DOHH2 (cell line): ENCODE results near the gene NHLRC2.

ENCODE experiments used
- H3F3A ChIP-seq: fragments of 200-600 bp; sonication (generic), shearing (Covaris generic); 2 replicates; pipeline ENCODE4 v1.6.0; 2016; ENCODE audit warnings: antibody characterized with exemption, mild to moderate bottlenecking; ENCODE audit not compliant: control insufficient read depth, insufficient read depth
- H3K27ac ChIP-seq: fragments of 200-600 bp; sonication (generic); 2 replicates; pipeline ENCODE4 v1.5.1; 2014; ENCODE audit warnings: low read depth, mild to moderate bottlenecking, low read length, moderate library complexity
- H3K27me3 ChIP-seq: fragments of 200-600 bp; sonication (generic); 2 replicates; pipeline ENCODE4 v1.6.1; 2014; ENCODE audit warnings: mild to moderate bottlenecking, low read length, mixed read lengths; ENCODE audit not compliant: control insufficient read depth
- H3K36me3 ChIP-seq: fragments of 200-600 bp; sonication (generic); 2 replicates; pipeline ENCODE4 v1.6.1; 2014; ENCODE audit warnings: mild to moderate bottlenecking, low read length, moderate library complexity, mixed read lengths; ENCODE audit not compliant: control insufficient read depth
- H3K4me1 ChIP-seq: fragments of 200-600 bp; sonication (generic); 2 replicates; pipeline ENCODE4 v1.6.1; 2014; ENCODE audit warnings: mild to moderate bottlenecking, low read length, mixed read lengths; ENCODE audit not compliant: control insufficient read depth
- H3K4me2 ChIP-seq: fragments of 200-600 bp; sonication (generic); 2 replicates; pipeline ENCODE4 v1.6.0; 2014; ENCODE audit warnings: mild to moderate bottlenecking, low read length, moderate library complexity
- H3K4me3 ChIP-seq: fragments of 200-600 bp; sonication (generic); 2 replicates; pipeline ENCODE4 v1.5.1; 2014; ENCODE audit warnings: mild to moderate bottlenecking, low read length, mixed read lengths
- H3K79me2 ChIP-seq: fragments of 200-600 bp; sonication (generic); 2 replicates; pipeline ENCODE4 v1.6.1; 2014; ENCODE audit warnings: mild to moderate bottlenecking, low read length, mixed read lengths; ENCODE audit not compliant: control insufficient read depth
- H3K9me2 ChIP-seq: fragments of 200-600 bp; sonication (generic); replicated peaks from 2 replicates; pipeline ENCODE4 v1.6.1; 2014; ENCODE audit warnings: mild to moderate bottlenecking, low read length, mixed read lengths; ENCODE audit not compliant: control insufficient read depth
- H3K9me3 ChIP-seq: fragments of 200-600 bp; sonication (generic); 2 replicates; pipeline ENCODE4 v1.6.1; 2014; ENCODE audit warnings: antibody characterized with exemption, low read length, mixed read lengths; ENCODE audit not compliant: control insufficient read depth, insufficient read depth
- H4K20me1 ChIP-seq: fragments of 200-600 bp; sonication (generic); 2 replicates; pipeline ENCODE4 v1.6.0; 2014; ENCODE audit warnings: low read depth, mild to moderate bottlenecking, antibody characterized with exemption, low read length, moderate library complexity; ENCODE audit not compliant: control insufficient read depth, insufficient read depth
- EZH2phosphoT487 ChIP-seq: fragments of 200-600 bp; sonication (generic); IDR thresholded peaks from 2 replicates; pipeline ENCODE4 v1.6.1; 2017; ENCODE audit warnings: borderline replicate concordance, mild to moderate bottlenecking, antibody characterized with exemption, low read length, moderate library complexity, mixed read lengths
- TF ChIP-seq, protein P1 (sequence below): fragments of 200-600 bp; sonication (generic); IDR thresholded peaks from one replicate; pipeline ENCODE4 v1.5.1; 2014; ENCODE audit warnings: antibody characterized with exemption, mild to moderate bottlenecking, low read depth, low read length; ENCODE audit not compliant: poor library complexity, severe bottlenecking

NHLRC2 gene

DNA sequence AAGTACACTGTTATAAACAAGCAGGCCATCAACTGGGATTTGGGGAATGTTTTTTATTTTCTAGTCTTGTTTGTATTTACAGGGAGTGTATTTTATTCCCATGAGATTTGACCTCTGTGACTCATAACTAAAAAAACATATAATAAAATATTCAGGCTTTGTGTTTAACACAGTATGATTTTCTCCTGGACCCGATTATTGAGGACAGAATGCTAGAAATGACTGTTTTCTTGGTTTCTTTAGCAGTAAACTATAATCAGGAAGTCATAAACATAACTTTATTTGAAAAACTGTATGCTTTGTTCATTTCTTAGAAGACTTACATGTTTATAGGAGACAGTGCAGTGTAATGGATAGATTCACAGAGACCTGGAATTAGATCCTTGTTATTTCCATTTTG is 2.1 kb downstream of the NHLRC2 start:
- Histone ChIP-seq H3K36me3 (peaks cover 45% of the 10 kb centered on the region), H3F3A (peaks cover 8% of the 10 kb centered on the region; the same call in 1 of the 2 replicates), H3K4me2 (peak overlapping the region; percentile 92), H3K4me1 (peaks cover 51% of the 10 kb centered on the region), H3K9me3 (no peaks in the 10 kb centered on the region), H3K27ac (no peak overlapping the region), H3K9me2 (no peaks in the 10 kb centered on the region), H3K27me3 (no peaks in the 10 kb centered on the region), H3K4me3 (peak overlapping the region; percentile 89), H4K20me1 (no peaks in the 10 kb centered on the region), H3K79me2 (peaks cover 57% of the 10 kb centered on the region)
- TF ChIP-seq, protein P1, sequence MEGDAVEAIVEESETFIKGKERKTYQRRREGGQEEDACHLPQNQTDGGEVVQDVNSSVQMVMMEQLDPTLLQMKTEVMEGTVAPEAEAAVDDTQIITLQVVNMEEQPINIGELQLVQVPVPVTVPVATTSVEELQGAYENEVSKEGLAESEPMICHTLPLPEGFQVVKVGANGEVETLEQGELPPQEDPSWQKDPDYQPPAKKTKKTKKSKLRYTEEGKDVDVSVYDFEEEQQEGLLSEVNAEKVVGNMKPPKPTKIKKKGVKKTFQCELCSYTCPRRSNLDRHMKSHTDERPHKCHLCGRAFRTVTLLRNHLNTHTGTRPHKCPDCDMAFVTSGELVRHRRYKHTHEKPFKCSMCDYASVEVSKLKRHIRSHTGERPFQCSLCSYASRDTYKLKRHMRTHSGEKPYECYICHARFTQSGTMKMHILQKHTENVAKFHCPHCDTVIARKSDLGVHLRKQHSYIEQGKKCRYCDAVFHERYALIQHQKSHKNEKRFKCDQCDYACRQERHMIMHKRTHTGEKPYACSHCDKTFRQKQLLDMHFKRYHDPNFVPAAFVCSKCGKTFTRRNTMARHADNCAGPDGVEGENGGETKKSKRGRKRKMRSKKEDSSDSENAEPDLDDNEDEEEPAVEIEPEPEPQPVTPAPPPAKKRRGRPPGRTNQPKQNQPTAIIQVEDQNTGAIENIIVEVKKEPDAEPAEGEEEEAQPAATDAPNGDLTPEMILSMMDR, result no peak
- TF ChIP-seq EZH2phosphoT487, result no peak

GRCh38 chr10:113857210-113857609 is 2.7 kb downstream of the NHLRC2 start:
- H3K4me2 ChIP-seq, result peak overlapping the region; percentile 92
- no peaks in the 10 kb centered on the region for H3K9me2 ChIP-seq
- no peaks in the 10 kb centered on the region for H3K9me3 ChIP-seq
- no peak overlapping the region for H3K27ac ChIP-seq
- peaks cover 55% of the 10 kb centered on the region for H3K79me2 ChIP-seq
- no peaks in the 10 kb centered on the region for H3K27me3 ChIP-seq
- peak overlapping the region; percentile 20; the same call in 1 of the 2 replicates for H3K4me3 ChIP-seq
- H3K36me3 ChIP-seq, result peaks cover 45% of the 10 kb centered on the region
- H3K4me1 ChIP-seq, result peaks cover 45% of the 10 kb centered on the region
- TF ChIP-seq EZH2phosphoT487, result no peak
- TF ChIP-seq, protein P1, result no peak
- H4K20me1 ChIP-seq, result no peaks in the 10 kb centered on the region
- peaks cover 8% of the 10 kb centered on the region; the same call in 1 of the 2 replicates for H3F3A ChIP-seq

- no peaks in the 10 kb centered on the region for H3K9me3 ChIP-seq
- TF ChIP-seq EZH2phosphoT487, result no peak
- TF ChIP-seq, protein P1, result no peak
- peaks cover 50% of the 10 kb centered on the region for H3K79me2 ChIP-seq
- no peaks in the 10 kb centered on the region for H3K27me3 ChIP-seq
- H3K27ac ChIP-seq, result no peak overlapping the region
- H3K4me2 ChIP-seq, result no peak overlapping the region; the same call in 1 of the 2 replicates
- H3F3A ChIP-seq, result no peaks in the 10 kb centered on the region; the same call in 1 of the 2 replicates
- H3K9me2 ChIP-seq, result no peaks in the 10 kb centered on the region
- peaks cover 50% of the 10 kb centered on the region for H3K36me3 ChIP-seq
- peaks cover 32% of the 10 kb centered on the region for H3K4me1 ChIP-seq
- no peak overlapping the region for H3K4me3 ChIP-seq
- H4K20me1 ChIP-seq, result no peaks in the 10 kb centered on the region
Observed at GRCh38 chr10:113858541-113858940, 4.1 kb downstream of the NHLRC2 start.
